HL-60 (cell line): ENCODE data around the gene NT5C1A.

Experiments
- CTCF ChIP-seq: IDR thresholded peaks from one replicate; pipeline ENCODE4 v1.5.1; 2011; ENCODE audit warnings: low read length, control low read depth, inconsistent platforms; ENCODE audit not compliant: insufficient read depth
- POLR2AphosphoS5 ChIP-seq: IDR thresholded peaks from 2 replicates; pipeline ENCODE4 v1.6.1; 2012; ENCODE audit warnings: low read depth
- REST ChIP-seq: IDR thresholded peaks from 2 replicates; pipeline ENCODE4 v1.6.1; 2012; ENCODE audit warnings: low read depth; ENCODE audit not compliant: insufficient replicate concordance

- TF ChIP-seq CTCF = no peak
- TF ChIP-seq REST = no peak
- TF ChIP-seq POLR2AphosphoS5 = no peak
These were observed 46.9 kb downstream of the NT5C1A start for GRCh38 chr1:39625009-39625408.
